Measurements from ENCODE around the gene CHRNA4. TPM values are rescaled to one million over a fixed set of nuclear protein-coding genes. Genes with fewer than 3 reads are reported as not detected.

CHRNA4 gene
- total and polyA plus RNA-seq, 8 donors = under 0.01 to 0.15 TPM; not detected in 6

- Histone ChIP-seq H3K27ac (no peak overlapping the region), H3K27me3 (peaks cover 2 to 95% (median 53%) of the 10 kb centered on the region in 3 donors), H3K4me3 (no peak overlapping the region), H3K4me1 (peaks cover 0 to 7% (median 3%) of the 10 kb centered on the region in 4 donors), H3K9me3 (no peaks in the 10 kb centered on the region), H3K36me3 (no peaks in the 10 kb centered on the region)
- no peak for TF ChIP-seq POLR2AphosphoS5 (IDR thresholded peaks at IDR 0.05)
- TF ChIP-seq, protein P1, sequence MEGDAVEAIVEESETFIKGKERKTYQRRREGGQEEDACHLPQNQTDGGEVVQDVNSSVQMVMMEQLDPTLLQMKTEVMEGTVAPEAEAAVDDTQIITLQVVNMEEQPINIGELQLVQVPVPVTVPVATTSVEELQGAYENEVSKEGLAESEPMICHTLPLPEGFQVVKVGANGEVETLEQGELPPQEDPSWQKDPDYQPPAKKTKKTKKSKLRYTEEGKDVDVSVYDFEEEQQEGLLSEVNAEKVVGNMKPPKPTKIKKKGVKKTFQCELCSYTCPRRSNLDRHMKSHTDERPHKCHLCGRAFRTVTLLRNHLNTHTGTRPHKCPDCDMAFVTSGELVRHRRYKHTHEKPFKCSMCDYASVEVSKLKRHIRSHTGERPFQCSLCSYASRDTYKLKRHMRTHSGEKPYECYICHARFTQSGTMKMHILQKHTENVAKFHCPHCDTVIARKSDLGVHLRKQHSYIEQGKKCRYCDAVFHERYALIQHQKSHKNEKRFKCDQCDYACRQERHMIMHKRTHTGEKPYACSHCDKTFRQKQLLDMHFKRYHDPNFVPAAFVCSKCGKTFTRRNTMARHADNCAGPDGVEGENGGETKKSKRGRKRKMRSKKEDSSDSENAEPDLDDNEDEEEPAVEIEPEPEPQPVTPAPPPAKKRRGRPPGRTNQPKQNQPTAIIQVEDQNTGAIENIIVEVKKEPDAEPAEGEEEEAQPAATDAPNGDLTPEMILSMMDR (IDR thresholded peaks at IDR 0.05) = no peak
- no peak for TF ChIP-seq POLR2A (IDR thresholded peaks at IDR 0.05)
- TF ChIP-seq EP300 (IDR thresholded peaks at IDR 0.05) = no peak
- no peak for DNase-seq
- WGBS, 5 donors = 55 to 100% (median 66%) methylated on average over 1 to 20 of the region's 20 CpGs
- intact Hi-C loops (cut with DNase I; ENCODE audit: low total_unique reads) = no loop called here
Measured at GRCh38 chr20:63310265-63310991, 50.7 kb downstream of the CHRNA4 start.

DNA sequence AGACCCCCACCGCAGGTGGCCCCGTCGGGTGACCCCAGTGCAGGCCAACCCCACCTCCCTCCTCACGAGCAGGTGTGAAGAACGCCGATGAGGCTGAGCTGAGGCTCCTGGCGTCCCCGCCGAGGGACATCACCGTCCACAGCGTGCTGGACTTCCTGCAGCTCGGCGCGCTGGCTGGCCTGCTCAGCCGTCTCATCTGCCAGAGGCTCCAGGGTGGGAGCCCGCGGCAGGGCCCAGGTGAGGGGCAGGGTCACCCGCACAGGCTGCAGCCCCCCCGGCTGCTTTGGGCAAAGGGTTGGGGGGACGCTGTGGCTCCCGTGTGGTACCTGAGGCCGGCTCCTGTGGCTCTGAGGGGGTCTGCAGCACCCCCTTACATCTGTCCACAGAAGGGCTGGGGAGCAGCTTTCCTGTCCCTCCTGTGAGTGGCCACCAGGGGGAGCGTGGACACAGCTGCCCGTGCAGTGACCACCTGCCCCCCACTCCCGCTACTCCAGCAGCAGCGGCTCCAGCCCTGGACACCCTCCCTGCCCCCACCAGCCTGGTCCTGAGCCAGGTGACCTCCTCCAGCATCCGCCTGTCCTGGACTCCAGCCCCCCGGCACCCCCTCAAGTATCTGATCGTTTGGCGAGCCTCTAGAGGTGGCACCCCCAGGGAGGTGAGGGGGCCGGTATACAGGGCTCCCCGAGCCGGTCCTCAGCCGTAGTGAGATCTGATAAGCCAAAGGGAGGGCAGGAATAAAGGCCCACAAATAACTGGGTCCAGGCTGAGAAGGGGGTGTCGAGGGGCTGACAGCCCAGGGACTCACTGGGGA lies 51.7 kb downstream of the CHRNA4 start:
- intact Hi-C loops (cut with DNase I; ENCODE audit: low total_unique reads) = loop anchor here (5.0 kb wide), 1 partner anchor 73 kb away; no protein-coding TSS in a partner anchor
- Histone ChIP-seq H3K4me1 (peaks cover 0 to 7% (median 3%) of the 10 kb centered on the region in 4 donors), H3K36me3 (no peaks in the 10 kb centered on the region), H3K9me3 (no peaks in the 10 kb centered on the region), H3K4me3 (no peak overlapping the region), H3K27me3 (peaks cover 2 to 95% (median 56%) of the 10 kb centered on the region in 3 donors), H3K27ac (no peak overlapping the region)
- 18 to 48% (median 34%) methylated on average over 11 to 35 of the region's 35 CpGs for WGBS, 5 donors
- TF ChIP-seq, protein P1 (IDR thresholded peaks at IDR 0.05) = peak in 5 of 7 experiments; percentile 58 to 84 (median 77)
- TF ChIP-seq POLR2AphosphoS5 (IDR thresholded peaks at IDR 0.05) = no peak
- no peak for TF ChIP-seq POLR2A (IDR thresholded peaks at IDR 0.05)
- peak; percentile 36 to 85 for DNase-seq

DNA sequence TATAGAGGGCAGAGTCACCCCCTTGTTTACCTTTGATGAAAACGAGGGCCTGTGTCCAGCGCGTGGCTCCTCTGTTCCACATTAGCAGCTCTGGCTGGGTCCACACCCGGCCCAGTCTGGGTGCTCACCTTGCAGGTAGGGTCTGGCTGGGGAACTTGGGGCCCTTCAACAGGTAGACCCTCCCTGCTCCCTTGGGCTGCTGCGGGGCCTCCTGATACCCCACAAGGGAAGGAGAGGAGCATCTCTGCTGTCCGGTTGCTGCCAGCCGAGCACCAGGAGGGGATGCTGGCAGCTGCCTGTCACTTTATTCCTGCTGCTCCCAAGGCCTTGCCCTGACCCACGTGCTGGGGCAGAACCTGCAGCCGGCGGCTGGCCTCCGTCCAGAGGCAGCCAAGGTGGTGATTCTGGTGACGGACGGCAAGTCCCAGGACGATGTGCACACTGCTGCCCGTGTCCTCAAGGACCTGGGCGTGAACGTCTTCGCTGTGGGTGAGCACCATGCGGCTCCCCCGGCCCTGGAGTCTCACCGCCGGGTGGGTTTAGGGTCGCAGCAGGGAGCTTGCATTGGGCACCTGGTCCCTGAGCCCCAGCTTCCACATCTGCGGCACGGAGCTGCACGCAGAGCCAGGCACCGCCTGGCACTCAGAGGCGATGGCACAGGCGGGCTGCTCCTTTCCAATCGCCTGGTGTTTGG lies 52.8 kb downstream of the CHRNA4 start:
- no peaks in the 10 kb centered on the region for H3K36me3 ChIP-seq
- intact Hi-C loops (cut with DNase I; ENCODE audit: low total_unique reads) = loop anchor here (5.0 kb wide), 1 partner anchor 74 kb away; no protein-coding TSS in a partner anchor
- H3K27me3 ChIP-seq = peaks cover 2 to 97% (median 51%) of the 10 kb centered on the region in 3 donors
- H3K27ac ChIP-seq = no peak overlapping the region
- H3K4me3 ChIP-seq = no peak overlapping the region
- no peaks in the 10 kb centered on the region for H3K9me3 ChIP-seq
- WGBS, 5 donors = 72 to 78% (median 75%) methylated on average over 17 to 30 of the region's 30 CpGs
- TF ChIP-seq, protein P1 (IDR thresholded peaks at IDR 0.05) = no peak
- TF ChIP-seq POLR2AphosphoS5 (IDR thresholded peaks at IDR 0.05) (no peak), EP300 (IDR thresholded peaks at IDR 0.05) (no peak), POLR2A (IDR thresholded peaks at IDR 0.05) (no peak)
- H3K4me1 ChIP-seq = peaks cover 0 to 7% (median 3%) of the 10 kb centered on the region in 4 donors
- DNase-seq = no peak
